K562 (cell line): Measurements from ENCODE around the gene LHPP. TPM values are rescaled to one million over a fixed set of nuclear protein-coding genes. Genes with fewer than 3 reads are reported as not detected.

Experiments used
- ATAC-seq: fragments of 200-7000 bp; cut with Tn5 transposase; 3 replicates; pipeline ENCODE4 v1.9.1; 2020; ENCODE audit warnings: moderate library complexity
- BruUV-seq: library from RNA; stranded (reverse); fragments of 400-500 nt; replicated peaks from 2 replicates; lab custom pipeline; 2021; lab: Mats Ljungman, UMichigan
- CTCF ChIA-PET: fragments of 300-600 bp; formaldehyde crosslinking; extraction: SDS; loops from one replicate; lab custom pipeline; 2021; ENCODE audit warnings: low intra/inter-chr PET ratio; lab: Yijun Ruan, JAX
- POLR2A ChIA-PET: fragments of 300-600, 350-650 bp; sonication (Branson Sonifier 250); formaldehyde crosslinking; extraction: SDS; loops from one replicate; lab custom pipeline; 2021; ENCODE audit warnings: antibody characterized with exemption, inconsistent platforms; lab: Yijun Ruan, JAX
- DNase-seq, 4 experiments: peaks; one replicate each; pipeline versions ENCODE4 v3.0.0 to v3.0.0-alpha.2; 2011 to 2018; ENCODE audit warnings: low spot score in 3 of 4, mixed read lengths in 3 of 4; ENCODE audit errors: extremely low read depth in 1 of 4
- FAIRE-seq: peaks from 2 replicates; lab custom pipeline; 2011; peaks lifted over from hg19 to GRCh38; lab: Jason Lieb, UNC
- H2AFZ ChIP-seq: 2 replicates; pipeline ENCODE4 v1.6.0; 2011; ENCODE audit warnings: low read depth, low read length, control low read depth, inconsistent platforms
- H3K27ac ChIP-seq: fragments of 200-600 bp; 3 replicates; pipeline ENCODE4 v1.8.0; 2011; ENCODE audit warnings: low read depth, mild to moderate bottlenecking, control low read depth, inconsistent platforms, low read length, moderate library complexity, mixed read lengths; ENCODE audit errors: extremely low read depth
- H3K27me3 ChIP-seq, 2 experiments: fragments of 300-600 bp in 1 of 2; 2 replicates in 1 of 2; 3 replicates in 1 of 2; pipeline versions ENCODE4 v1.6.0 to v1.8.0; 2011; ENCODE audit warnings: inconsistent platforms in 2 of 2, low read length in 2 of 2, mild to moderate bottlenecking in 1 of 2, mixed read lengths in 1 of 2, moderate library complexity in 1 of 2; ENCODE audit not compliant: control insufficient read depth in 2 of 2, insufficient read depth in 2 of 2
- H3K36me3 ChIP-seq: fragments of 300-600 bp; 3 replicates; pipeline ENCODE4 v1.8.0; 2011; ENCODE audit warnings: mild to moderate bottlenecking, low read length, inconsistent platforms; ENCODE audit not compliant: control insufficient read depth, insufficient read depth
- H3K4me1 ChIP-seq, 2 experiments: fragments of 200-600 bp in 1 of 2; replicated peaks in 1 of 2; 2 replicates in 1 of 2; 3 replicates in 1 of 2; pipeline versions ENCODE4 v1.5.1 to v1.8.0; 2011; ENCODE audit warnings: inconsistent platforms in 2 of 2, low read length in 2 of 2, mild to moderate bottlenecking in 1 of 2, mixed read lengths in 1 of 2, moderate library complexity in 1 of 2; ENCODE audit not compliant: control insufficient read depth in 2 of 2, insufficient read depth in 2 of 2
- H3K4me2 ChIP-seq: 2 replicates; pipeline ENCODE4 v1.6.1; 2011; ENCODE audit warnings: low read length, control low read depth, inconsistent platforms, mixed read lengths; ENCODE audit not compliant: insufficient read depth
- H3K4me3 ChIP-seq: fragments of 200-600 bp; sonication (generic), shearing (Covaris generic); 2 replicates; pipeline ENCODE4 v1.5.1; 2016; ENCODE audit warnings: control low read depth, inconsistent platforms
- H3K79me2 ChIP-seq: fragments of 200-600 bp; 3 replicates; pipeline ENCODE4 v1.8.0; 2011; ENCODE audit warnings: low read length, inconsistent platforms; ENCODE audit not compliant: control insufficient read depth, insufficient read depth
- H3K9ac ChIP-seq, 2 experiments: 2 replicates each; pipeline versions ENCODE4 v1.6.0 to v1.6.1; 2011; ENCODE audit warnings: low read depth in 2 of 2, low read length in 2 of 2, control low read depth in 1 of 2, inconsistent platforms in 1 of 2, mild to moderate bottlenecking in 1 of 2, mixed read lengths in 1 of 2; ENCODE audit not compliant: insufficient read depth in 1 of 2
- H3K9me1 ChIP-seq: one replicate; pipeline ENCODE4 v1.6.0; 2011; ENCODE audit warnings: inconsistent platforms, mild to moderate bottlenecking, low read length, moderate library complexity; ENCODE audit not compliant: control insufficient read depth, insufficient read depth
- H3K9me3 ChIP-seq: replicated peaks from 2 replicates; pipeline ENCODE4 v1.5.1; 2011; ENCODE audit warnings: low read depth, low read length, inconsistent platforms; ENCODE audit not compliant: control insufficient read depth, insufficient read depth
- H4K20me1 ChIP-seq: replicated peaks from 2 replicates; pipeline ENCODE4 v1.6.1; 2011; ENCODE audit warnings: low read length, inconsistent platforms, mixed read lengths; ENCODE audit not compliant: control insufficient read depth, insufficient read depth
- ARID2 ChIP-seq: fragments of 450-650 bp; IDR thresholded peaks from 2 replicates; pipeline ENCODE4 v1.6.1; 2017; ENCODE audit warnings: antibody characterized with exemption, mild to moderate bottlenecking
- CEBPB ChIP-seq: fragments of 450-650 bp; IDR thresholded peaks from 2 replicates; pipeline ENCODE4 v1.6.1; 2016; ENCODE audit warnings: missing genetic modification characterization, missing compliant biosample characterization
- CREB1 ChIP-seq, 2 experiments: sonication (generic) in 1 of 2; formaldehyde crosslinking in 1 of 2; IDR thresholded peaks; 2 replicates each; pipeline versions ENCODE4 v1.6.1 to v1.8.0; 2012 to 2022; ENCODE audit warnings: inconsistent platforms in 1 of 2, mild to moderate bottlenecking in 1 of 2, missing genetic modification reagents in 1 of 2, moderate library complexity in 1 of 2
- CTCF ChIP-seq, 3 experiments: IDR thresholded peaks in 2 of 3; conservative IDR thresholded peaks in 1 of 3; 2 replicates each; pipeline ENCODE4 v1.5.1; 2011 to 2012; ENCODE audit warnings: low read length in 3 of 3, mild to moderate bottlenecking in 3 of 3, control low read depth in 2 of 3, improper control_type of control experiment in 1 of 3, inconsistent platforms in 1 of 3, low read depth in 1 of 3, mixed read lengths in 1 of 3, moderate library complexity in 1 of 3; ENCODE audit not compliant: insufficient read depth in 2 of 3
- FUS ChIP-seq: fragments of 200-400 bp; formaldehyde crosslinking; optimal IDR thresholded peaks from 2 replicates; pipeline ENCODE3; 2017; ENCODE audit warnings: low read depth, low read length
- HNRNPL ChIP-seq: fragments of 200-400 bp; formaldehyde crosslinking; IDR thresholded peaks from 2 replicates; pipeline ENCODE4 v1.6.1; 2017; ENCODE audit warnings: low read depth, mild to moderate bottlenecking, low read length
- HNRNPUL1 ChIP-seq: fragments of 200-400 bp; formaldehyde crosslinking; IDR thresholded peaks from 2 replicates; pipeline ENCODE4 v1.6.1; 2017; ENCODE audit warnings: low read length
- MYNN ChIP-seq, 2 experiments: sonication (generic); formaldehyde crosslinking in 1 of 2; IDR thresholded peaks; 2 replicates each; pipeline versions ENCODE4 v1.5.0 to v1.6.1; 2016 to 2020; ENCODE audit warnings: antibody characterized with exemption in 1 of 2, missing genetic modification reagents in 1 of 2
- POLR2G ChIP-seq: fragments of 200-400 bp; formaldehyde crosslinking; IDR thresholded peaks from 2 replicates; pipeline ENCODE4 v1.6.1; 2017; ENCODE audit warnings: low read depth, mild to moderate bottlenecking, antibody characterized with exemption, low read length, moderate library complexity
- USF2 ChIP-seq: sonication (generic); formaldehyde crosslinking; IDR thresholded peaks from 2 replicates; pipeline ENCODE4 v1.5.0; 2020; ENCODE audit warnings: missing genetic modification reagents
- ZKSCAN3 ChIP-seq: fragments of 250-450 bp; sonication (Bioruptor Pico); IDR thresholded peaks from 2 replicates; pipeline ENCODE4 v1.4.0; 2020
- WGBS: fragments of 100-300 bp; shearing (Covaris generic); methylation state at CpG from one replicate; pipeline ENCODE4 v1.1.6; 2016; ENCODE audit warnings: low coverage, mixed read lengths; ENCODE audit not compliant: insufficient coverage; ENCODE audit errors: missing lambda C conversion rate; 5-methylcytosine and 5-hydroxymethylcytosine counted together
- in situ Hi-C: fragments of 300-500 bp; cut with MboI; formaldehyde crosslinking; loops from 4 replicates; pipeline ENCODE4 v1.15.0; 2018; ENCODE audit warnings: inconsistent platforms, mixed read lengths
- intact Hi-C: fragments of 100-400 bp; cut with micrococcal nuclease; formaldehyde crosslinking; loops from 2 replicates; pipeline ENCODE4 v1.14.2; 2022
- polyA plus RNA-seq, 8 experiments: library from polyadenylated mRNA; depleted of rRNA in 4 of 8; stranded (reverse) in 5 of 8; unstranded in 3 of 8; fragments of >200 nt; fragmentation: Nextera tagmentation in 2 of 8; fragmentation: Illumina TruSeq in 1 of 8; extraction: Ambion mirVana in 2 of 8; extraction: Trizol in 1 of 8; gene quantifications; 2 replicates each; pipeline versions ENCODE4 v1.2.1 to v1.2.3, GENCODE V29; 2011 to 2014; ENCODE audit warnings: inconsistent platforms in 1 of 8, missing spikeins in 1 of 8
- total RNA-seq, 7 experiments: library from RNA; depleted of rRNA in 6 of 7; stranded (reverse); fragments of >200 nt in 6 of 7; fragmentation: Illumina TruSeq in 2 of 7; extraction: Trizol in 2 of 7; gene quantifications; 2 replicates each; pipeline versions ENCODE4 v1.2.1 to v1.2.3, GENCODE V29; 2011 to 2021; ENCODE audit warnings: low replicate concordance in 1 of 7

The LHPP gene
- total and polyA plus RNA-seq, 9 of the 15 experiments (the other 6 are each of a cell fraction or from before 2014, with no cell fraction given): 0.34 to 7.4 (median 3.0) TPM

GRCh38 chr10:124614003-124614659, 152.5 kb downstream of the LHPP start (continued):
- TF ChIP-seq USF2 (no peak), HNRNPUL1 (no peak), CEBPB (tag) (no peak), CREB1 (IDR thresholded peaks at IDR 0.05) (no peak), CREB1 (CRISPR knock-in tag; IDR thresholded peaks at IDR 0.05) (no peak), MYNN (IDR thresholded peaks at IDR 0.05) (no peak), MYNN (CRISPR knock-in tag; IDR thresholded peaks at IDR 0.05) (no peak), FUS (no peak), ARID2 (no peak), ZKSCAN3 (CRISPR knock-in tag) (no peak)
- TF ChIP-seq, all 486 proteins: peak for 0

- WGBS: no CpG with 5 or more reads among the region's 34 CpGs
- ChIA-PET CTCF (no interaction called here), POLR2A (no interaction called here)
- intact Hi-C loops (no loop called here), in situ Hi-C loops (no loop called here)
- H4K20me1 ChIP-seq: no peaks in the 10 kb centered on the region
- H2AFZ ChIP-seq: no peak overlapping the region
- no peak overlapping the region for H3K27ac ChIP-seq
- H3K9me1 ChIP-seq: no peaks in the 10 kb centered on the region
- peaks cover 0 to 32% of the 10 kb centered on the region in 2 experiments; a peak in 3 of 5 replicates for H3K4me1 ChIP-seq
- no peak overlapping the region for H3K4me2 ChIP-seq
- no peak for FAIRE-seq
- DNase-seq: no peak
- no TSS peak for BruUV-seq
- no peaks in the 10 kb centered on the region for H3K9me3 ChIP-seq
- no peak for ATAC-seq
- 0 out of 3 replicates have a peak, but pooled peaks cover 2% of the 10 kb centered on the region for H3K36me3 ChIP-seq
- no peaks in the 10 kb centered on the region for H3K79me2 ChIP-seq
- TF ChIP-seq CTCF (IDR thresholded peaks at IDR 0.05 in 2 of 3, conservative IDR thresholded peaks at IDR 0.05 in 1 of 3; ENCODE audit: insufficient read depth in 2 of 3, low read depth in 1 of 3, low read length in 3 of 3): no peak
- TF ChIP-seq POLR2G: 0 out of 2 replicates have a peak, but pooled peaks have one; percentile 21
- peak; percentile 78; the same call in 1 of the 2 replicates for TF ChIP-seq HNRNPL
- no peak overlapping the region for H3K9ac ChIP-seq
- no peak overlapping the region for H3K4me3 ChIP-seq
- no peaks in the 10 kb centered on the region for H3K27me3 ChIP-seq
Measured at GRCh38 chr10:124615259-124615658, 153.6 kb downstream of the LHPP start.
